Peyer's patch (tissue), 4 donors: ENCODE results near the gene IGSF5. TPM values are rescaled to one million over a fixed set of nuclear protein-coding genes. Genes with fewer than 3 reads are reported as not detected.
A peak's percentile ranks its signal among the peaks of the same experiment; 100 is the strongest.
"Not testable (repeated sequence)": the region's sequence is repeated elsewhere in the genome, so short reads cannot be mapped to it uniquely, and the experiment has no call there.

Source experiments
- DNase-seq, 3 donors: peaks; one replicate each; pipeline ENCODE4 v3.0.0-alpha.2; 2017 to 2019
- H3K27ac ChIP-seq, 4 donors: fragments of 200-600 bp; sonication (generic); one replicate each; pipeline ENCODE4 v1.5.1; 2016 to 2019
- H3K27me3 ChIP-seq, 2 donors: fragments of 200-600 bp; sonication (generic); one replicate each; pipeline ENCODE4 v1.5.1; 2019
- H3K36me3 ChIP-seq, 3 donors: fragments of 200-600 bp; sonication (generic); one replicate each; pipeline ENCODE4 v1.5.1; 2016 to 2019
- H3K4me1 ChIP-seq, 4 donors: fragments of 200-600 bp; sonication (generic); one replicate each; pipeline ENCODE4 v1.5.1; 2016 to 2019
- H3K4me3 ChIP-seq, 4 donors: fragments of 200-600 bp; sonication (generic); 1 replicate in 3 of 4; 2 replicates in 1 of 4; pipeline ENCODE4 v1.5.1; 2016 to 2019; ENCODE audit warnings: mild to moderate bottlenecking in 1 of 4
- H3K9me3 ChIP-seq, 4 donors: fragments of 200-600 bp; sonication (generic); one replicate each; pipeline ENCODE4 v1.5.1; 2016 to 2019; ENCODE audit warnings: mild to moderate bottlenecking in 1 of 4
- CTCF ChIP-seq, 6 experiments: fragments of 450-650 bp in 4 of 6; fragments of 200-600 bp in 2 of 6; sonication (generic) in 1 of 6; IDR thresholded peaks; one replicate each; pipeline ENCODE4 v1.5.1; 2017 to 2019; ENCODE audit warnings: antibody characterized with exemption in 6 of 6, mild to moderate bottlenecking in 3 of 6, moderate library complexity in 1 of 6
- POLR2A ChIP-seq, 2 donors: fragments of 450-650 bp; IDR thresholded peaks; one replicate each; pipeline ENCODE4 v1.5.1; 2017; ENCODE audit warnings: antibody characterized with exemption in 2 of 2, mild to moderate bottlenecking in 2 of 2, moderate library complexity in 2 of 2
- total RNA-seq, 4 donors: library from RNA; depleted of rRNA; stranded (reverse); fragments of >200 nt; gene quantifications; one replicate each; pipeline ENCODE4 v1.1.0, GENCODE V29; 2016

The IGSF5 gene
- not detected for total RNA-seq

- not testable (repeated sequence) for DNase-seq, H3K9me3 ChIP-seq, H3K27ac ChIP-seq, H3K27me3 ChIP-seq, H3K4me3 ChIP-seq, H3K4me1 ChIP-seq, H3K36me3 ChIP-seq
These were observed at the start of gene IGSF5 for GRCh38 chr21:39744883-39745282. Gene IGSF5, plus strand, starts transcription at chr21:39745183. Its CDS starts 327 bp downstream, at chr21:39745510.

- TF ChIP-seq CTCF (IDR thresholded peaks at IDR 0.05) (no peak), POLR2A (IDR thresholded peaks at IDR 0.05) (no peak)
- Histone ChIP-seq H3K4me1 (no peaks in the 10 kb centered on the region), H3K27me3 (no peaks in the 10 kb centered on the region), H3K27ac (no peak overlapping the region), H3K9me3 (no peaks in the 10 kb centered on the region), H3K4me3 (no peak overlapping the region), H3K36me3 (no peaks in the 10 kb centered on the region)
- no peak for DNase-seq
These were observed 48.8 kb upstream of the IGSF5 start for GRCh38 chr21:39696196-39696595.

- H3K27me3 ChIP-seq, result no peaks in the 10 kb centered on the region
- no peak overlapping the region for H3K27ac ChIP-seq
- TF ChIP-seq POLR2A (IDR thresholded peaks at IDR 0.05), result no peak
- TF ChIP-seq CTCF (IDR thresholded peaks at IDR 0.05), result no peak
- no peaks in the 10 kb centered on the region for H3K4me1 ChIP-seq
- DNase-seq, result peak in 2 of 3 donors; percentile 61 to 64
- H3K4me3 ChIP-seq, result no peak overlapping the region
- H3K36me3 ChIP-seq, result no peaks in the 10 kb centered on the region
- H3K9me3 ChIP-seq, result no peaks in the 10 kb centered on the region
These were observed 48.4 kb upstream of the IGSF5 start for GRCh38 chr21:39696618-39697017.

GRCh38 chr21:39700318-39700717 is 44.7 kb upstream of the IGSF5 start:
- TF ChIP-seq POLR2A (IDR thresholded peaks at IDR 0.05) (no peak), CTCF (IDR thresholded peaks at IDR 0.05) (no peak)
- DNase-seq, result no peak
- no peaks in the 10 kb centered on the region for H3K4me1 ChIP-seq
- H3K27me3 ChIP-seq, result no peaks in the 10 kb centered on the region
- H3K36me3 ChIP-seq, result no peaks in the 10 kb centered on the region
- peaks cover 0 to 5% (median 0%) of the 10 kb centered on the region in 4 donors for H3K9me3 ChIP-seq
- H3K4me3 ChIP-seq, result no peak overlapping the region
- H3K27ac ChIP-seq, result no peak overlapping the region

GRCh38 chr21:39703578-39703977 is 41.4 kb upstream of the IGSF5 start:
- Histone ChIP-seq H3K4me3 (no peak overlapping the region), H3K36me3 (no peaks in the 10 kb centered on the region), H3K4me1 (no peaks in the 10 kb centered on the region), H3K27ac (no peak overlapping the region), H3K27me3 (no peaks in the 10 kb centered on the region), H3K9me3 (peaks cover 0 to 5% (median 0%) of the 10 kb centered on the region in 4 donors)
- DNase-seq, result no peak
- no peak for TF ChIP-seq CTCF (IDR thresholded peaks at IDR 0.05)
- TF ChIP-seq POLR2A (IDR thresholded peaks at IDR 0.05), result no peak

- H3K27me3 ChIP-seq, result no peaks in the 10 kb centered on the region
- no peak overlapping the region for H3K4me3 ChIP-seq
- no peaks in the 10 kb centered on the region for H3K4me1 ChIP-seq
- no peak for TF ChIP-seq POLR2A (IDR thresholded peaks at IDR 0.05)
- peak in 2 of 6 experiments; percentile 15 to 44 for TF ChIP-seq CTCF (IDR thresholded peaks at IDR 0.05)
- H3K36me3 ChIP-seq, result no peaks in the 10 kb centered on the region
- H3K27ac ChIP-seq, result no peak overlapping the region
- peaks cover 0 to 5% (median 0%) of the 10 kb centered on the region in 4 donors for H3K9me3 ChIP-seq
- DNase-seq, result no peak
These were observed 39.1 kb upstream of the IGSF5 start for GRCh38 chr21:39705849-39706248.
